ENCODE data around the gene SPAG7. TPM values are rescaled to one million over a fixed set of nuclear protein-coding genes. Genes with fewer than 3 reads are reported as not detected.

SPAG7 gene
- total and polyA plus RNA-seq, 2 of the 8 experiments (the other 6 are each of a cell fraction or from before 2014, with no cell fraction given) = 74.2 to 81.9 TPM

GRCh38 chr17:4937553-4937952 lies 30.1 kb downstream of the SPAG7 start:
- no peak overlapping the region for H3K4me2 ChIP-seq (ENCODE audit: insufficient read depth in 1 of 2, low read depth in 2 of 2, low read length in 2 of 2)
- TF ChIP-seq KDM5A (IDR thresholded peaks at IDR 0.05; ENCODE audit: low read length) = no peak
- TF ChIP-seq SP4 (IDR thresholded peaks at IDR 0.05; ENCODE audit: low read length) = no peak
- no peak for TF ChIP-seq ATF3 (IDR thresholded peaks at IDR 0.05; ENCODE audit: insufficient read depth, low read depth, low read length)
- no peak for TF ChIP-seq POU5F1 (IDR thresholded peaks at IDR 0.05; ENCODE audit: low read depth, low read length)
- TF ChIP-seq CTCF (IDR thresholded peaks at IDR 0.05; ENCODE audit: control extremely low read depth in 1 of 3, insufficient read depth in 1 of 3, low read depth in 1 of 3, low read length in 3 of 3) = no peak
- TF ChIP-seq TAF7 (optimal IDR thresholded peaks at IDR 0.05; ENCODE audit: borderline replicate concordance, low read depth, low read length) = no peak
- no peak for TF ChIP-seq KDM4A (IDR thresholded peaks at IDR 0.05; ENCODE audit: low read depth, low read length, severe bottlenecking)
- FAIRE-seq (no peak), DNase-seq (ENCODE audit: low read depth in 1 of 2, low spot score in 2 of 2) (no peak)
- H3K4me1 ChIP-seq (replicated peaks in 1 of 4; ENCODE audit: control insufficient read depth in 3 of 4, insufficient read depth in 4 of 4, low read length in 3 of 4) = peaks cover 0 to 11% (median 7%) of the 10 kb centered on the region in 4 experiments; a peak in 6 of 7 replicates
- H4K5ac ChIP-seq (ENCODE audit: insufficient read length, low read depth, low read length) = no peak overlapping the region
- no peak overlapping the region for H3K23ac ChIP-seq (ENCODE audit: insufficient read length)
- no peak overlapping the region for H3K14ac ChIP-seq (ENCODE audit: insufficient read length)
- H3K4ac ChIP-seq (replicated peaks; ENCODE audit: insufficient read length, low read depth, low read length) = no peak overlapping the region
- H3K27me3 ChIP-seq (replicated peaks in 1 of 4; ENCODE audit: control insufficient read depth in 3 of 4, extremely low read depth in 1 of 4, insufficient read depth in 3 of 4, low read length in 3 of 4) = no peaks in the 10 kb centered on the region
- H3K79me1 ChIP-seq (ENCODE audit: low read depth, low read length) = peaks cover 9% of the 10 kb centered on the region
- POLR2A ChIA-PET (ENCODE audit: partially characterized antibody) = interaction anchor here (1.5 to 27.4 kb wide), 7 partner anchors 9 to 37 kb away, joined by 4 to 987 read pairs (median 38); partner anchors contain the start of genes C17orf107, CHRNE, ENO3 and GP1BA
- H4K91ac ChIP-seq (replicated peaks; ENCODE audit: insufficient read length, low read length) = no peak overlapping the region
- H3K79me2 ChIP-seq (ENCODE audit: control insufficient read depth in 1 of 2, insufficient read depth in 2 of 2, low read length in 2 of 2) = peaks cover 0 to 27% of the 10 kb centered on the region in 2 experiments; a peak in 3 of 4 replicates
- H3K23me2 ChIP-seq (ENCODE audit: low read depth, low read length) = peaks cover 15% of the 10 kb centered on the region; the same call in 1 of the 2 replicates
- CTCF ChIA-PET (ENCODE audit: partially characterized antibody) = interaction anchor here (0.8 to 5.9 kb wide), 3 partner anchors 28 to 60 kb away, joined by 3 to 26 read pairs (median 8); partner anchors contain the start of genes CHRNE and KIF1C
- H2BK12ac ChIP-seq (ENCODE audit: low read depth, low read length) = no peak overlapping the region
- H4K20me1 ChIP-seq (replicated peaks in 1 of 2; ENCODE audit: control insufficient read depth in 1 of 2, insufficient read depth in 2 of 2, low read length in 2 of 2) = peaks cover 0 to 4% of the 10 kb centered on the region in 2 experiments
- no peak overlapping the region for H2BK15ac ChIP-seq (ENCODE audit: low read length)
- H2AFZ ChIP-seq (ENCODE audit: low read length) = no peak overlapping the region
- H3K9ac ChIP-seq (replicated peaks in 1 of 4; ENCODE audit: extremely low read depth in 1 of 4, low read depth in 3 of 4, low read length in 3 of 4) = no peak overlapping the region
- H2BK120ac ChIP-seq (replicated peaks; ENCODE audit: low read depth, low read length) = no peak overlapping the region
- no peak overlapping the region for H3K56ac ChIP-seq (replicated peaks; ENCODE audit: insufficient read length, low read depth, low read length)
- no peak overlapping the region; the same call in 1 of the 2 replicates for H4K8ac ChIP-seq (ENCODE audit: extremely low read depth, insufficient read depth, low read length)
- H3K4me3 ChIP-seq (ENCODE audit: extremely low read depth in 1 of 4, insufficient read depth in 2 of 4, low read depth in 3 of 4, low read length in 4 of 4) = no peak overlapping the region
- H3K9me3 ChIP-seq (ENCODE audit: insufficient read depth in 2 of 2, low read depth in 1 of 2, low read length in 1 of 2) = no peaks in the 10 kb centered on the region
- no peak overlapping the region for H2BK5ac ChIP-seq (ENCODE audit: low read depth, low read length)
- no peak overlapping the region for H3K18ac ChIP-seq (ENCODE audit: extremely low read depth, low read length)
- peaks cover 13 to 17% (median 15%) of the 10 kb centered on the region in 4 experiments for H3K36me3 ChIP-seq (ENCODE audit: control insufficient read depth in 2 of 4, insufficient read depth in 4 of 4, low read length in 3 of 4)
- no peak overlapping the region for H3K27ac ChIP-seq (ENCODE audit: low read depth, low read length)
- no peak overlapping the region for H2BK20ac ChIP-seq (ENCODE audit: low read length)
- no peak overlapping the region for H2AK5ac ChIP-seq (ENCODE audit: low read depth, low read length)
- 92% methylated on average over 16 of the region's 16 CpGs; no CpG with 5 or more reads in 1 of the 2 experiments for WGBS, 2 experiments (ENCODE audit: extremely low coverage in 1 of 2, insufficient coverage in 1 of 2, insufficient read length in 1 of 2, insufficient replicate concordance in 2 of 2, low coverage in 1 of 2, low lambda C conversion rate in 2 of 2, missing lambda C conversion rate in 1 of 2)
